Suppressor macrophage treated with lipopolysaccharide for 1 hour (primary cell): Measurements from ENCODE around the gene ARID3A.
A peak's percentile ranks its signal among the peaks of the same experiment; 100 is the strongest.
"Not testable (repeated sequence)": the region's sequence is repeated elsewhere in the genome, so short reads cannot be mapped to it uniquely, and the experiment has no call there.

ENCODE experiments used
- DNase-seq, 3 donors: peaks; one replicate each; pipeline ENCODE4 v3.0.0-alpha.2; 2020 to 2022

The ARID3A gene

GRCh38 chr19:1019980-1020867 is 94.4 kb downstream of the ARID3A start:
- peak in 2 of 3 donors; percentile 32 to 70 for DNase-seq

GRCh38 chr19:1020868-1021425 is 95.1 kb downstream of the ARID3A start, which contains the start of gene TMEM259:
Gene TMEM259, minus strand, starts transcription at chr19:1021123. Its CDS starts 127 bp downstream, at chr19:1020996.
- peak; percentile 98 to 99 (median 99) for DNase-seq

- DNase-seq: not testable (repeated sequence)
Measured at GRCh38 chr19:1023883-1024188, 98.0 kb downstream of the ARID3A start.

DNA sequence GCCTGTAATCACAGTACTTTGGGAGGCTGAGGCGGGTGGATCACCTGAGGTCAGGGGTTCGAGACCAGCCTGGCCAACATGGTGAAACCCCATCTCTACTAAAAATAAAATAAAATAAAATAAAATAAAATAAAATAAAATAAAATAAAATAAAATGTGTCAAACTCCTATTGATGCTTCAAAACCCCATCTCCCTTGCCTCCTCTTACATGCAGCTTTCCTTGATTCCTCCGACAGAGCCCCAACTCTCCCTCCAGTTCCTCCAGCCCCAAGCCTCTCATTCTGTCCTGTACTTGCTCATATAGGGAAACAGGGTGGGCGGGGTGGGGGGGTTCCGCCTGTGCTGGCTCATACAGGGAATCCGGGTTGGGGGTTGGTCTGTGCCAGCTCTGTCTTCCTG is 99.2 kb downstream of the ARID3A start:
- DNase-seq: not testable (repeated sequence)
